Hematopoietic multipotent progenitor cell treated with erythropoietin and hydrocortisone succinate and interleukin-3 and kit ligand, for 8 days (in vitro differentiated cells): ENCODE measurements around the gene BLTP2.
"Not testable (repeated sequence)": the region's sequence is repeated elsewhere in the genome, so short reads cannot be mapped to it uniquely, and the experiment has no call there.

ENCODE experiments used
- DNase-seq: peaks from one replicate; pipeline ENCODE4 v3.0.0-alpha.2; 2015

BLTP2 gene

GRCh38 chr17:28645576-28645939 is 600 bp upstream of the BLTP2 start:
- DNase-seq, result no peak

DNA sequence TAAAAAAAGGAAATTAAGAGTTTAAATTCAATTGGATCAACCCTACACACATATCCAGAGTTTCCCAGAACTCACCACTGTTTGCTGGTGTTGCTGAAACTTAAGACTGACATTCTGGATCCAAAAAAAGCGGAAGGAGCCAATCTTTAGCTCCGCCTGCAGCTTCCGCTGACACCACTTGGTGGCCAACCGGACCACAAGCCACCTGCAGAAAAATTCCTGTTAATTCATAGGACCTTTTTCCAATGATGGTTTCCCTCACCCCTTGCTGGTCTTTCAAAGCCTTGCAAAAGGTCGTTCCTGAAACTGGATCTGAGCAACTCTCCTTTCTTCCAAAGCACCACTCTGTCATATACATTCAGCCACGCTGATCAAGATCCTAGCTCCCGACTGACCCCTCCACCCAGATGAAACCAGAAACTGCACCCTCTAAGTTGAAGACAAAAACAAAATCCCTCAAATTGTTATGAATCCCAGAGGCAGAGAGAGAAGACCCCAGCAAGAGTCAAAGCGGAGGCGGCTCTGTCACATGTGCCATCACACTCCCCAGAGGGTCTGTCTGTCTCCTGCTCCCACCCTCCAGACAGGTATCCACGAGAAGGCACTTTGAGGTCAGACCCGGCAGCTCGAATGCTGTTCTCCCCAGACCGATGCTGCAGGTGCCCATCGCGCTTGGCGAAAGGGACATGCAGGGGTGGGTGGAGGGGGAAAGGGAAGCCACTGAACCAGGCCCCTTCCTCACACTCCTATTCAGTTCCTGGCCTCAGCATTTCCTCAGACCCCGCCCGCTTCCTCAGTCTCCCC is 773 bp downstream of the BLTP2 start:
- peak; percentile 76 for DNase-seq

DNA sequence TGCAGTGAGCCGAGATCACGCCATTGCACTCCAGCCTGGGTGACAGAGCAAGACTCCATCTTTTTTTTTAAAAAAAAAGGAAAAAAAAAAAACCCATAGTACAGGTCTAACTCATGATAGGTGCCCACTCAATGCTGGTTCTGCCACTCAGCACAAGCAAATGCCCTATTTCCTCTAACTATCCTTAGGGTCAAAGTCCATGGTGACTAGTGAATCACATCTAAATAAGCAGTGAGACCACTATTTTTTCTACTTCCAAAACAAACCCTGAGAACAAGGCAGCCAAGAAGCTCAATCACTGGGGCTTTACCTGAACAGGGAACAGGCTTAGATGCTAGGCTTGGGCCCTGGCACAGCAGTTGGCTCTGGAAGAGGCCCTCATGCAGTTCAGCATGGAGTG is 3.4 kb downstream of the BLTP2 start:
- no peak for DNase-seq

DNA sequence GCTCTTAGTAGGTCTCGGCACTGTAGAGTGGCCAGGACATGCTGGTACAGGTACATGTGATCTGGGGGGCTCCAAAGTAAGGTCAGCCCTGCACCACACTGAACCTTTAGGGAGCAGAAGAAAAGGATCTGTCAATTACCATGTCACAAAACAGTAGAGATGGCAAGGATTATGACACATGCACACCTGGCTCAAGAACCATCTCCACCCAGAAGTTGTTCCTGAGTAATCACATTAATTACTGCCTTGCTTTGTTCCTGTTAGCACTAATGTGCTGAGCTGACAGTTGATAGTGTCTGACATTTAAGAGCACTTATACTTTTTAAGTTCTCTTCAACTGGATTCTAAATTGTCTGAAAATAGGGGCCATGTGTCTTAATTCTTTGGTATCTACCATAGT is 9.5 kb downstream of the BLTP2 start:
- no peak for DNase-seq

DNA sequence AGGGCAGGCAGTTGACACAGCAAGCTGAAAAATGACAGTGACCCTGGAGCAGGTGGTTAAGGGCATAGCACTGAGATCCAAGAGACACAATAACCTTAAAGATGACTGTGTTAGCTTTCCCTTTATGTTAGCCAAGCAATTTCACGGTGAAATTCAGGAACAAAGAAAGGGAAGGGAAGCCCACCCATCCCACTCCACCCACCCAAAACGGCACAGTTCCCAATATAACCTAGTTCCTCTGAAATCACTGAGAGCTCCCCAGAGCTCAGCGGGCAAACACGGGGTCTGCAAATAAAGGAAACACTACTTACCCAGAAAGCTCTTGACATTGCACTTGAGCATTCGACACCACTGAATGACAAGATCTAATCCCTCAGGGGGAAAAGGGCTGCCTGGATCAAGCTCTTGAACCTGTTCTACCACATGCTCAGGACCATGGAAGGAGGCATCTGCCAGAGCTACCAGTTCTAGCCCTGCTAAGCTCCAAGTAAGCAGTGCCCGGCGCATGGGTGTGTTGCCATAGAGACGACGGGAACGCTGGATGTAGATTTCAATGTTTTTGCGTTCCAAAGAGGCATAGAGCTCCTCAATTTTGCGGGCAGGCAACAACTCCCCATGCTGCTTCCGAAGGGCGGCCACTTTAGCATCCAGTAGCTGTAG is 10.6 kb downstream of the BLTP2 start:
- DNase-seq, result no peak

- no peak for DNase-seq
Observed at GRCh38 chr17:28626818-28627217, 18.1 kb downstream of the BLTP2 start.

DNA sequence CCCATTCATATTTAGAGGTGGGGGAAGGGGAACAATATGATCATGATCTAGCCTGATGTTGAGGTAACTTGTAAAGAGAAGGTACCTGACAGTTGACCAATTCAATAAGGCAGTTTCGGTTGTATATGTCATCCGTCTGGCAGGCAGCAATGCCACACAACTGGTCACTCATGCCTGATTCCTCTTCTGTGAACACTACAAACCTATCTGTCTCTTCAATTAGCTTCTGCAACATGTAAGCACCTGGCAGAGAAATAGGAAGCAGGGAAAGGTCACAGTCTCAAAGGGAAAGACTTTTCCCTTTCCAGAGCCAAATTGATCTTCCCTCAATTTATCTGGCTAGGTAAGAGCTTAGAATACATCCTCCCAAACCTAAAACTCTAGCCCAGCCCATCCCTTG is 20.8 kb downstream of the BLTP2 start:
- DNase-seq, result no peak

GRCh38 chr17:28623696-28624095 is 21.3 kb downstream of the BLTP2 start:
- DNase-seq, result no peak

GRCh38 chr17:28622186-28622585 is 22.8 kb downstream of the BLTP2 start:
- no peak for DNase-seq

DNA sequence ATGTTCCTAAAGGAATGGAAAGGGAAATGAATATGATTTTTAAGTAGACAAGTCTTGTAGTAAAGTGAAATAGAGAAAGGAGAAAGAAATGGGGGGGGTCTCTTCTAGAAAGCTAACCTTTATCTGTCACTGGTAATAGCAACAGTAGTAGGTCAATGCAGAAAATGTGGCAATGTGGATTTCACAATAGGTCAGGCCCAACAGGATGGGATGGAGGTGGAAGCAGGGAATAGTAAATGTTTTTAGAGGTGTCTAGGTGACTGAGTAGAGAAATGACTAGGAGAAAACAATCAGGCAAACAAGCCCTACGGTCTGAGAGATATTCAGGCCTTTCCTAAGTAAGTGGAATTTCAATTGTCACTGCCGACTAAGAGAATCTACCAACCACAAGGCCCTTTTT is 24.9 kb downstream of the BLTP2 start:
- DNase-seq, result no peak

GRCh38 chr17:28618464-28618863 is 26.5 kb downstream of the BLTP2 start:
- no peak for DNase-seq

- DNase-seq, result no peak
Observed at GRCh38 chr17:28616281-28616680, 28.7 kb downstream of the BLTP2 start.

DNA sequence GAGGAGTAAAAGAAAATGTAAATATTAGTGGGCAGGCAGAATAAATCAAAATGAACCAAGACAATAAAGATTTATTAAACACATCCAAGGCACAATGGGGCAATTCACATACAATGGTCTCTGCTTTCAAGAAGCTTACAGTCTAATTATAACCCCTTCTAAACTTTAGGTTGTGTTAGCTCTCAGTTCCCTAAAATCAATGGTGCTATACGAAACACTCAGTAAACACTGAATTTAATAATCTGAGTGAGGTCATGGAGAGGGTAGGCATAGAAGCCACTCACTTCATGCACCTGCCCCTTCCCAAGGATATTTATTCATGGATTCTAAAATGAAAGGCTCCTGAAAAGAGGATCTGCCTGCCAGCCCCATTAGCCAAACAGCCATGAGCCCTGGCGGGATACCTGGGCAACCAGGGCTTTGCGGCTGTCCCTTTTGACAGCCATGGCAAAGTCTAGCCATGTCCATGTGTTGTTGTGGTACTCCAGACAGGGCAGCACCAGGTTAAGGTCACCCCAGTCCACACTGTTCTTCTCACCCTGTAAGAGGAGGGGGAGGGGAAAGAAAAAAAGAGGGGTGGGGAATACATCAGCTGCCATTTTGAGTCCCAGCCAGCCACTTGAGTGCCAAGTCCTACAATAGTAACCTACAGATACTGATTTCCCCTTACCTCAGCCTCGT is 29.6 kb downstream of the BLTP2 start:
- no peak for DNase-seq

DNA sequence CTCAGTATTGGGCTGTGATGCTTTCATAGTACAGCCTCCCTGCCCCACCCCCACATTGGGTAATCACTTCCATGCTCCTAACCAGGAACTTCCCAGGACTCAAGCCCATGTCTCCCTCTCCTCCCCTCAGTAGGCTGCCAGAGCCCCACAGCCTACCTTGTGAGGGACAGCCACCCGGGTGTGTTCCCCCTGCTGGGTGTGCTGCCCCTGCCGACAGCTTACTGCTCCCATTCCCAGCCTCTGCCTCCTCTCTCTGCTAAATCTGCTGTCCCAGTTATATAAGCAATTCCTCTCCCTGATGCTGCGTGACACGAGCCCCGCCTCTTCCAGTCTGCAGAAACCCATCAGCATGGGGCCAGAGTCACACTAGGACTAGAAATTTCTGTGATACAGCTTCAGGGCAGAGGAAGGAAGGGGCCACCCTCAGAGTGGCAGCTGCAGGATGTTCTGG is 31.0 kb downstream of the BLTP2 start, which contains the start of gene RSKR:
Gene RSKR (minus strand): TSS at position 255 of the 451 bp plus-strand sequence. CDS start 24 bp downstream, at position 231.
- DNase-seq, result no peak

- DNase-seq, result peak; percentile 50
Observed at GRCh38 chr17:28612936-28613872, 31.8 kb downstream of the BLTP2 start.

- DNase-seq, result no peak
Observed at GRCh38 chr17:28612531-28612930, 32.4 kb downstream of the BLTP2 start.

DNA sequence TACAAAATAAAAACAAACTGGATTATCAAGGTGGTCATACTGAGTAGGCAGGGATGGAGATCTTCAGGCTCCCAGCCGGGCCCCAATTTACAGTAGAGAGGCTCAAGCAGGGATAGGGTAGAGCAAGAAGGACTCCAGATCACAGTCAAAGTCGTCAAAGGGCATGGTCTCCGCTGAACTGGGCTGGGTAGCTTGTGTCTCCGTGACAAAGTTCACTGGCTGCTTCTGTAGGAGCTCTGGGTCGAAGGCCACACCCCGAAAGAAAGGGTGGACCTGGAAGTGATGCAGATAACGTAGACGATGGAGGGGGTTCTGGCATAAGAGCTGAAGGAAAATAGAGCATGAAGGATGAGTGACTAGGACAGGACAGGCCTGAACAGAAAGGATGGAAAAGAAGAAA is 34.6 kb downstream of the BLTP2 start:
- no peak for DNase-seq

- DNase-seq, result not testable (repeated sequence)
Observed at GRCh38 chr17:28604031-28604430, 40.9 kb downstream of the BLTP2 start.

GRCh38 chr17:28599311-28600184 is 45.4 kb downstream of the BLTP2 start:
- DNase-seq, result peak; percentile 82

GRCh38 chr17:28598799-28599310 is 46.1 kb downstream of the BLTP2 start, which contains the start of gene SPAG5:
Gene SPAG5 (minus strand): TSS chr17:28599025. CDS start chr17:28598946, 79 bp downstream.
- peak; percentile 95 for DNase-seq

DNA sequence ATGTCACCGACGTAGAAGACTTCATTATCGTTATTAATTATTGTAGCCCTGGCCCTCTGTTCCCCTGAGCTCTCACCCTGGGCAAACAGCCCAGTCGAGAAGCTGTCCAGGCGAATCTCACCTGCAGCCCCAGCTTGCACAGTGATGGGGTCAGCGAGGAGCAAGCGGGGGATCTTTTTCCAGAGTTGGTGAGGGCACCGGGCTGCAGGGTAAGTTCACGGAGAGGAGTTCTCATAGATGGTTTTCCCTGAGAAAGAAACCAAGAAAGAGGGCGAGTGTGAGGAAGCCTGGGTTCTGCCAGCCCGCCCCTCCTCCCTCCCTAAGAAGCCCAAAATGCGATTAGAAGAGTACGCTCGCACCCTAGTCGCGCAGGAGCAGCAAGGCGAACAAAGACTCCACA is 46.6 kb downstream of the BLTP2 start:
- no peak for DNase-seq
